H1 (cell line): Measurements from ENCODE around the gene PLXDC2. TPM values are rescaled to one million over a fixed set of nuclear protein-coding genes. Genes with fewer than 3 reads are reported as not detected.

Source experiments
- CTCF ChIA-PET: fragments of 300-600 bp; sonication (Branson Sonifier 250); formaldehyde crosslinking; loops from one replicate; lab custom pipeline; 2021; ENCODE audit not compliant: partially characterized antibody; lab: Charles Lee
- POLR2A ChIA-PET: fragments of 300-600 bp; sonication (Branson Sonifier 250); formaldehyde crosslinking; loops from one replicate; lab custom pipeline; 2021; ENCODE audit warnings: inconsistent platforms; ENCODE audit not compliant: partially characterized antibody; lab: Charles Lee
- DNase-seq, 2 experiments: peaks; one replicate each; pipeline versions ENCODE4 v3.0.0 to v3.0.0-alpha.2; 2010 to 2022; ENCODE audit warnings: low spot score in 2 of 2, low read depth in 1 of 2, mixed read lengths in 1 of 2
- FAIRE-seq: peaks from 2 replicates; lab custom pipeline; 2011; peaks lifted over from hg19 to GRCh38; lab: Jason Lieb, UNC
- H2AFZ ChIP-seq: 2 replicates; pipeline ENCODE4 v1.8.1; 2012; ENCODE audit warnings: low read length, inconsistent platforms
- H2AK5ac ChIP-seq: 2 replicates; pipeline ENCODE4 v1.6.1; 2013; ENCODE audit warnings: low read depth, low read length
- H2BK120ac ChIP-seq: replicated peaks from 2 replicates; pipeline ENCODE3; 2013; ENCODE audit warnings: low read depth, low read length, inconsistent platforms
- H2BK12ac ChIP-seq: 2 replicates; pipeline ENCODE4 v1.6.1; 2013; ENCODE audit warnings: low read depth, low read length
- H2BK15ac ChIP-seq: 2 replicates; pipeline ENCODE4 v1.6.1; 2013; ENCODE audit warnings: low read length
- H2BK20ac ChIP-seq: 2 replicates; pipeline ENCODE4 v1.6.1; 2013; ENCODE audit warnings: low read length
- H2BK5ac ChIP-seq: 2 replicates; pipeline ENCODE4 v1.6.1; 2013; ENCODE audit warnings: low read depth, low read length
- H3K14ac ChIP-seq: 2 replicates; pipeline ENCODE4 v1.6.1; 2013; ENCODE audit warnings: inconsistent platforms; ENCODE audit not compliant: insufficient read length
- H3K18ac ChIP-seq: 2 replicates; pipeline ENCODE4 v1.6.1; 2013; ENCODE audit warnings: low read length; ENCODE audit errors: extremely low read depth
- H3K23ac ChIP-seq: 2 replicates; pipeline ENCODE4 v1.6.1; 2013; ENCODE audit warnings: inconsistent platforms; ENCODE audit not compliant: insufficient read length
- H3K23me2 ChIP-seq: 2 replicates; pipeline ENCODE4 v1.6.1; 2013; ENCODE audit warnings: low read depth, low read length
- H3K27ac ChIP-seq: 2 replicates; pipeline ENCODE4 v1.6.1; 2011; ENCODE audit warnings: low read depth, low read length, inconsistent platforms
- H3K27me3 ChIP-seq, 4 experiments: replicated peaks in 1 of 4; 1 replicate in 1 of 4; 2 replicates in 3 of 4; pipeline versions ENCODE4 v1.6.1 to v1.8.1; 2011 to 2013; ENCODE audit warnings: low read length in 3 of 4, mild to moderate bottlenecking in 3 of 4, inconsistent platforms in 2 of 4, mixed read lengths in 2 of 4, moderate library complexity in 1 of 4; ENCODE audit not compliant: control insufficient read depth in 3 of 4, insufficient read depth in 3 of 4; ENCODE audit errors: extremely low read depth in 1 of 4
- H3K36me3 ChIP-seq, 4 experiments: 2 replicates each; pipeline versions ENCODE4 v1.6.1 to v1.8.1; 2011 to 2013; ENCODE audit warnings: mild to moderate bottlenecking in 4 of 4, low read length in 3 of 4, moderate library complexity in 2 of 4, control low read depth in 1 of 4, inconsistent platforms in 1 of 4; ENCODE audit not compliant: insufficient read depth in 4 of 4, control insufficient read depth in 2 of 4
- H3K4ac ChIP-seq: replicated peaks from 2 replicates; pipeline ENCODE3; 2013; ENCODE audit warnings: low read length, low read depth, mixed read lengths, inconsistent platforms; ENCODE audit not compliant: insufficient read length
- H3K4me1 ChIP-seq, 4 experiments: replicated peaks in 1 of 4; 1 replicate in 1 of 4; 2 replicates in 3 of 4; pipeline versions ENCODE4 v1.6.1 to v1.8.1; 2011 to 2013; ENCODE audit warnings: low read length in 3 of 4, inconsistent platforms in 2 of 4, mixed read lengths in 1 of 4; ENCODE audit not compliant: insufficient read depth in 4 of 4, control insufficient read depth in 3 of 4
- H3K4me2 ChIP-seq, 2 experiments: 2 replicates each; pipeline versions ENCODE4 v1.6.1 to v1.8.1; 2011 to 2013; ENCODE audit warnings: low read depth in 2 of 2, low read length in 2 of 2, control low read depth in 1 of 2, inconsistent platforms in 1 of 2, mild to moderate bottlenecking in 1 of 2; ENCODE audit not compliant: insufficient read depth in 1 of 2
- H3K4me3 ChIP-seq, 4 experiments: fragments of 200-600, 300-600 bp in 1 of 4; sonication (generic), shearing (Covaris generic), sonication (Bioruptor Twin) in 1 of 4; 2 replicates each; pipeline versions ENCODE4 v1.5.1 to v1.8.1; 2011 to 2016; ENCODE audit warnings: low read length in 4 of 4, low read depth in 3 of 4, control low read depth in 2 of 4, inconsistent platforms in 2 of 4, mild to moderate bottlenecking in 2 of 4, mixed read lengths in 1 of 4, moderate library complexity in 1 of 4; ENCODE audit not compliant: insufficient read depth in 2 of 4; ENCODE audit errors: extremely low read depth in 1 of 4
- H3K56ac ChIP-seq: replicated peaks from 2 replicates; pipeline ENCODE3; 2013; ENCODE audit warnings: low read depth, mild to moderate bottlenecking, mixed read lengths, low read length, inconsistent platforms; ENCODE audit not compliant: insufficient read length
- H3K79me1 ChIP-seq: 2 replicates; pipeline ENCODE4 v1.6.1; 2013; ENCODE audit warnings: low read depth, low read length, control low read depth
- H3K79me2 ChIP-seq, 2 experiments: 2 replicates each; pipeline versions ENCODE4 v1.6.1 to v1.8.1; 2012 to 2013; ENCODE audit warnings: low read length in 2 of 2, mild to moderate bottlenecking in 2 of 2, inconsistent platforms in 1 of 2; ENCODE audit not compliant: insufficient read depth in 2 of 2, control insufficient read depth in 1 of 2
- H3K9ac ChIP-seq, 4 experiments: replicated peaks in 1 of 4; 1 replicate in 1 of 4; 2 replicates in 3 of 4; pipeline versions ENCODE4 v1.6.1 to v1.8.1; 2011 to 2013; ENCODE audit warnings: low read depth in 3 of 4, low read length in 3 of 4, control low read depth in 2 of 4, mild to moderate bottlenecking in 2 of 4, moderate library complexity in 2 of 4, inconsistent platforms in 1 of 4; ENCODE audit errors: extremely low read depth in 1 of 4
- H3K9me3 ChIP-seq, 2 experiments: 2 replicates each; pipeline versions ENCODE4 v1.6.1 to v1.8.1; 2012 to 2013; ENCODE audit warnings: mild to moderate bottlenecking in 2 of 2, moderate library complexity in 2 of 2, control low read depth in 1 of 2, inconsistent platforms in 1 of 2, low read depth in 1 of 2, low read length in 1 of 2, mixed read lengths in 1 of 2; ENCODE audit not compliant: insufficient read depth in 2 of 2
- H4K20me1 ChIP-seq, 2 experiments: replicated peaks in 1 of 2; 2 replicates each; pipeline versions ENCODE3 to v1.8.1; 2011 to 2013; ENCODE audit warnings: inconsistent platforms in 2 of 2, low read length in 2 of 2, mild to moderate bottlenecking in 1 of 2; ENCODE audit not compliant: insufficient read depth in 2 of 2, control insufficient read depth in 1 of 2
- H4K5ac ChIP-seq: 2 replicates; pipeline ENCODE4 v1.6.1; 2013; ENCODE audit warnings: low read length, low read depth, mixed read lengths, inconsistent platforms; ENCODE audit not compliant: insufficient read length
- H4K8ac ChIP-seq: 2 replicates; pipeline ENCODE4 v1.8.0; 2013; ENCODE audit warnings: mild to moderate bottlenecking, moderate library complexity, low read length, inconsistent platforms; ENCODE audit not compliant: insufficient read depth; ENCODE audit errors: extremely low read depth
- H4K91ac ChIP-seq: replicated peaks from 2 replicates; pipeline ENCODE3; 2013; ENCODE audit warnings: low read length, mixed read lengths, inconsistent platforms; ENCODE audit not compliant: insufficient read length
- BACH1 ChIP-seq: IDR thresholded peaks from 2 replicates; pipeline ENCODE4 v1.6.1; 2012; ENCODE audit warnings: low read length, improper control_type of control experiment
- CBX5 ChIP-seq: fragments of 300-800, 300-1000 bp; sonication (generic); IDR thresholded peaks from 2 replicates; pipeline ENCODE4 v1.7.1; 2016; ENCODE audit warnings: antibody characterized with exemption, low read length, low read depth
- CHD2 ChIP-seq: IDR thresholded peaks from 2 replicates; pipeline ENCODE4 v1.6.1; 2012; ENCODE audit warnings: low read length, improper control_type of control experiment
- EGR1 ChIP-seq: IDR thresholded peaks from 2 replicates; pipeline ENCODE4 v1.6.1; 2011; ENCODE audit warnings: low read depth, low read length, borderline replicate concordance
- GTF2F1 ChIP-seq: IDR thresholded peaks from 2 replicates; pipeline ENCODE4 v1.6.1; 2012; ENCODE audit warnings: low read depth, low read length, improper control_type of control experiment, borderline replicate concordance
- KDM1A ChIP-seq: fragments of 200-600, 300-600 bp; sonication (generic); IDR thresholded peaks from 2 replicates; pipeline ENCODE4 v1.7.1; 2016; ENCODE audit warnings: mild to moderate bottlenecking, low read length, borderline replicate concordance
- POU5F1 ChIP-seq: IDR thresholded peaks from 2 replicates; pipeline ENCODE4 v1.6.1; 2011; ENCODE audit warnings: low read depth, mild to moderate bottlenecking, low read length, moderate library complexity
- RBBP5 ChIP-seq: IDR thresholded peaks from 2 replicates; pipeline ENCODE4 v1.7.1; 2012; ENCODE audit warnings: low read depth, mild to moderate bottlenecking, inconsistent platforms, low read length, moderate library complexity, borderline replicate concordance
- SIX5 ChIP-seq: IDR thresholded peaks from 2 replicates; pipeline ENCODE4 v1.6.1; 2011; ENCODE audit warnings: mild to moderate bottlenecking, low read depth, low read length
- SP4 ChIP-seq: IDR thresholded peaks from 2 replicates; pipeline ENCODE4 v1.6.1; 2012; ENCODE audit warnings: low read length, inconsistent platforms
- TAF1 ChIP-seq: IDR thresholded peaks from 2 replicates; pipeline ENCODE4 v1.6.1; 2011; ENCODE audit warnings: mild to moderate bottlenecking, low read depth, low read length
- YY1 ChIP-seq: IDR thresholded peaks from 2 replicates; pipeline ENCODE4 v1.6.1; 2011; ENCODE audit warnings: low read depth, mild to moderate bottlenecking, low read length
- polyA plus RNA-seq, 7 experiments: library from polyadenylated mRNA; depleted of rRNA in 3 of 7; stranded (reverse) in 5 of 7; unstranded in 2 of 7; fragments of >200 nt in 5 of 7; fragments of 200-250 nt in 2 of 7; gene quantifications; 1 replicate in 5 of 7; 2 replicates in 1 of 7; 4 replicates in 1 of 7; pipeline versions ENCODE4 v1.2.1 to v1.2.3, GENCODE V29; 2011 to 2013; ENCODE audit warnings: missing spikeins in 2 of 7, mixed read lengths in 2 of 7
- total RNA-seq: library from RNA; stranded (reverse); fragmentation: NEBNext Ultra II Directional; extraction: Animal tissue kit (Norgen Biotek cat#: 25700); gene quantifications from 2 replicates; pipeline ENCODE4 v1.2.1, GENCODE V29; 2021
- TF ChIP-seq, protein P1 (sequence below): IDR thresholded peaks from 2 replicates; pipeline ENCODE4 v1.6.1; 2011; ENCODE audit warnings: low read length, improper control_type of control experiment
- TF ChIP-seq, protein P2 (sequence below): IDR thresholded peaks from 2 replicates; pipeline ENCODE4 v1.6.1; 2012; ENCODE audit warnings: low read length, inconsistent platforms

PLXDC2 gene
- total and polyA plus RNA-seq, 2 of the 8 experiments (the other 6 are each of a cell fraction or from before 2014, with no cell fraction given): 23.0 to 40.5 TPM

DNA sequence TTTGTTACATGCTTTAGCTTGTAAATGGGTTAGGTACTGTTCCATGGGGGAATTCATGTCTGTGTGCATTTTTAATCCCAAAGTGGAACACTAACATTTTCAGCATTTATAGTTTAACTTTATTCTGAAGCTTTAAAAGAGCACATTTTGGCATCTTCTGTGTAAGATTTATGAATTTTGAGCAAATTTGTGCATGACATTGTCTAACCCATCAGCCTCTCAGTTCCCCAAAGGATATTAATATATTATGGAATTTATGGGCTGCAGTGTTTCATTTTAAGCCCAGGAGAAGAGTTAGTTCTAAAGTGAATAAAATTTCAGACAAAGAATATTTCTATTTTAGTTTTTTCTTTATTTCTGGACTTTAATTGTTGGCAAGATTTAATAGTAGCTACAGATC, 421.4 kb downstream of the PLXDC2 start:
- H3K27ac ChIP-seq: no peak overlapping the region
- H2BK120ac ChIP-seq: no peak overlapping the region
- H4K5ac ChIP-seq: no peak overlapping the region
- no peak overlapping the region for H3K9ac ChIP-seq
- H3K27me3 ChIP-seq: no peaks in the 10 kb centered on the region
- no peak overlapping the region for H3K4me3 ChIP-seq
- no peak overlapping the region for H2AK5ac ChIP-seq
- ChIA-PET CTCF (interaction anchor here (0.8 to 0.9 kb wide), 2 partner anchors 15 to 131 kb away, joined by 3 read pairs; no protein-coding TSS in a partner anchor), POLR2A (no interaction called here)
- H3K4me2 ChIP-seq: no peak overlapping the region
- H4K91ac ChIP-seq: no peak overlapping the region
- no peak overlapping the region for H2AFZ ChIP-seq
- H3K4ac ChIP-seq: no peak overlapping the region
- no peak overlapping the region for H3K18ac ChIP-seq
- DNase-seq: no peak
- no peak overlapping the region for H2BK15ac ChIP-seq
- no peaks in the 10 kb centered on the region for H4K20me1 ChIP-seq
- H3K79me1 ChIP-seq: no peaks in the 10 kb centered on the region
- H3K9me3 ChIP-seq: no peaks in the 10 kb centered on the region
- H3K36me3 ChIP-seq: no peaks in the 10 kb centered on the region
- H2BK12ac ChIP-seq: no peak overlapping the region
- no peak for FAIRE-seq
- no peaks in the 10 kb centered on the region for H3K79me2 ChIP-seq
- H4K8ac ChIP-seq: no peak overlapping the region
- no peak overlapping the region for H3K23ac ChIP-seq
- H3K14ac ChIP-seq: no peak overlapping the region
- no peaks in the 10 kb centered on the region; a peak in 1 of 7 replicates for H3K4me1 ChIP-seq
- no peak overlapping the region for H2BK5ac ChIP-seq
- no peak overlapping the region for H3K56ac ChIP-seq
- no peak overlapping the region for H2BK20ac ChIP-seq
- H3K23me2 ChIP-seq: no peaks in the 10 kb centered on the region
- TF ChIP-seq CBX5 (no peak), YY1 (no peak), GTF2F1 (no peak), BACH1 (no peak), EGR1 (no peak), RBBP5 (no peak), KDM1A (no peak), CHD2 (no peak), POU5F1 (no peak), SP4 (no peak), SIX5 (no peak), TAF1 (no peak)
- TF ChIP-seq, protein P1, sequence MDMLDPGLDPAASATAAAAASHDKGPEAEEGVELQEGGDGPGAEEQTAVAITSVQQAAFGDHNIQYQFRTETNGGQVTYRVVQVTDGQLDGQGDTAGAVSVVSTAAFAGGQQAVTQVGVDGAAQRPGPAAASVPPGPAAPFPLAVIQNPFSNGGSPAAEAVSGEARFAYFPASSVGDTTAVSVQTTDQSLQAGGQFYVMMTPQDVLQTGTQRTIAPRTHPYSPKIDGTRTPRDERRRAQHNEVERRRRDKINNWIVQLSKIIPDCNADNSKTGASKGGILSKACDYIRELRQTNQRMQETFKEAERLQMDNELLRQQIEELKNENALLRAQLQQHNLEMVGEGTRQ: no peak
- TF ChIP-seq, protein P2, sequence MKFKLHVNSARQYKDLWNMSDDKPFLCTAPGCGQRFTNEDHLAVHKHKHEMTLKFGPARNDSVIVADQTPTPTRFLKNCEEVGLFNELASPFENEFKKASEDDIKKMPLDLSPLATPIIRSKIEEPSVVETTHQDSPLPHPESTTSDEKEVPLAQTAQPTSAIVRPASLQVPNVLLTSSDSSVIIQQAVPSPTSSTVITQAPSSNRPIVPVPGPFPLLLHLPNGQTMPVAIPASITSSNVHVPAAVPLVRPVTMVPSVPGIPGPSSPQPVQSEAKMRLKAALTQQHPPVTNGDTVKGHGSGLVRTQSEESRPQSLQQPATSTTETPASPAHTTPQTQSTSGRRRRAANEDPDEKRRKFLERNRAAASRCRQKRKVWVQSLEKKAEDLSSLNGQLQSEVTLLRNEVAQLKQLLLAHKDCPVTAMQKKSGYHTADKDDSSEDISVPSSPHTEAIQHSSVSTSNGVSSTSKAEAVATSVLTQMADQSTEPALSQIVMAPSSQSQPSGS: no peak
